GM21447 (cell line): ENCODE measurements around the gene ANKRD2.

ENCODE experiments used
- ATAC-seq: cut with Tn5 transposase; IDR thresholded peaks from one replicate; pipeline ENCODE4 v1.9.1; 2021; ENCODE audit not compliant: unreplicated experiment

The ANKRD2 gene

DNA sequence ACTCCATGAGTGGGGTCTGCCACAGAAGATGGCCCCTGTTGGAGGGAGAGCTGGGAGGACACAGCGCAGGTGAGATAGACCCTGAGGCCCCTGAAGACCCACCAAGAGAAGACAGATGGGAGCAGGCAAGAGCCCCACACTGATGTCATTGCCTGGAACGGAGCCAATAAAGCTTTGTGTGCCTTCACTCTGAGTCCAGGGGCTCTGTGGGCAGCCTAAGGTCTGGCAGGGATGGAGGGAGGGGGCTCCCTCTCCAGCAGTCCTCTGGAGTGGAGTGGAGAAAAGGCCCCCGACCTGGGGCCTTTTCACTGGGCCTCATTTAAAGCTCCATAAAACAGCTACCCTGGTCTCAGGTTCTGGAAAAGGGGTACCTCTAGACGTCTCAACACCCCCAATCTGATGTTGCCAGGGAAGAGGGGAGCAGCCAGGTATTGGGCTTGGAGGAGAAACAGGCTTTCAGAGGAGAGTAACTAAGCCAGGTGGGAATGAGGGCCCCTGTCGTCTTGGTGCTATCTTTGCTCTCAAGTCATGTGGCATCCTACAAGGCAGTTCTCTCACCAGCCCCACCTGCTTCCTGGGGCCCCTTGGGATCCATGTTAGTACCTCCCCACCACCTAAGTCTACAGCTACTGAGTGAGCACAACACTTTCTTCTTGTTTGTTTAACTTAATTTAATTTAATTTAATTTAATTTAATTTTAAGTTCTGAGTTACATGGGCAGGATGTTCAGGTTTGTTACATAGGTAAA is 18.3 kb downstream of the ANKRD2 start:
- ATAC-seq, result no peak

DNA sequence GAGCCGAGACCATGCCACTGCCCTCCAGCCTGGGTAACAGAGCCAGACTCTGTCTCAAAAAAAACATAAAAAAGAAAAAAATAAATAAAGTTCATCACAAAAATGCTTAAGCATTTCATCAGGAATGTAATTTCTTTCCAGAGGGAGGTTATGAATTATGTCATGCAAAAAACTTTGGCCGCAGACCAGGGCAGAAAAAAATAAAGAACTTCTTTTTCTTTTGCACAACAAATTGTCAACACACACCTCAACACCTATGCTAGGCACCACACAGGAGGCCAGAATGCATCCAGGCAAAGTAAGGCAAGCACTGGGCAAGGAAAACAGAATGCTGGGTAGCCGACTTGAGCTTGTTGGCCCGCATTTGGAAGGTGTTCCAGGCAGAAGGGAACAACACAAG is 20.8 kb downstream of the ANKRD2 start:
- ATAC-seq, result no peak

DNA sequence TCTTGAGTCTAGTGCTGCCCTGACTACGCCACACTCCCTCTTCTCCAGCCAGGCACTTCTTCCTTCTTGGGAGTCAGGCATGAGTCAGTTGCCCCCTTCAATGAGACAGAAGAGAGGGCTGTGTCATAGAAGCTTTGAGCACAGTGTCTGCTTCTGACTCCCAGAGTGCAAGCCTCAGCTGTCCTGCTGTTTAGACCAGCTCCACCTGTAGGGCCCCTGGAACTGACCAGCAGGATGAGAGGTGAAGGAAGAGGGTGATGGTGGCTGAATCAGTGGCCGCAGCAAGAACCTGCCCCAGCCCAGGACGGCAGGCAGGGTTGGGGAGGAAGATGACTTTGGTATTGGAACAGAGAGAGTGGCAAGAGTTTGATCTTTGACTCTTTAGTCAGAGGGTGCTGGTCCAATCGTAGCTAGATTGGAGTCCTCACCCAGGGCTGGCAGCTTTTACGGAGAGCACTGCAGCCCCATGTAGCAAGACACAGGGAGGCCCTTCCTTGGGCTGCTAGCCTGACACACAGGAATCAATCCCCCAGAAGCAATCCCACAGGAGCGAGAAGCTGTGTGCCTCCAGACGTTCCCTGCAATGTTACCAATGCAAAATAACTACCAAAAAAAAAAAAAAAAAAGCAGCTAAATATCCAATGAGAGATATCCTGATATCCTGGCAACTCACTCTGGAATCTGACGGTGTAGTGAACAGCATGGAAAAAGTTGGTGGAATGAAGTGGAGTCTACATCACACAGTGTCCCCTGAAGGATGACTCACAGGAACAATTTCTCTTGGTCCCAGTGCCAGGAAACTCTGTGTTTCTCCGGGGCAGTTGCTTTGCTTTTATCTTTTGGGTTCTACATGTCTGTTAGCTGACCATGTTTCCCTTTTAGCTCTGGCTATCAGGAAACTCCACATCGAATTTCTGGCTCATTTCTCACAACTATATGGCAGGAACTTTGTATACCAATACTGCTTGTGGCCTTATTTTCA is 23.8 kb downstream of the ANKRD2 start:
- ATAC-seq, result no peak

DNA sequence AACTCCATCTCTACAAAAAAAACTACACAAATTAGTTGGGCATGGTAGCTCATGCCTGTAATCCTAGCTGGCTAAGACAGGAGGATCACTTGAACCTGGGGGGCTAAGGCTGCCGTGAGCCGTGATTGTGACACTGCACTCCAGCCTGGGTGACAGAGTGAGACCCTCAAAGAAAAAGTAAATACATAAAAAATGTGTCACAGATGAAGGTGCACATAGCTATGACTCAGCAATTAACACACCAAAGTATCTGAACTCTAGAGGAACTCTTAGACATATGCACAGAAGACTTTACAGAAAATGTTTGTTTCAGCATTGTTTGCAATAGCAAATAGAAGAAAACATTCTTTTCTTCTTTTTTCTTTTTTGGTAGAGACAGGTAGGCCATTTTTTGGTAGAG is 25.2 kb downstream of the ANKRD2 start:
- no peak for ATAC-seq

DNA sequence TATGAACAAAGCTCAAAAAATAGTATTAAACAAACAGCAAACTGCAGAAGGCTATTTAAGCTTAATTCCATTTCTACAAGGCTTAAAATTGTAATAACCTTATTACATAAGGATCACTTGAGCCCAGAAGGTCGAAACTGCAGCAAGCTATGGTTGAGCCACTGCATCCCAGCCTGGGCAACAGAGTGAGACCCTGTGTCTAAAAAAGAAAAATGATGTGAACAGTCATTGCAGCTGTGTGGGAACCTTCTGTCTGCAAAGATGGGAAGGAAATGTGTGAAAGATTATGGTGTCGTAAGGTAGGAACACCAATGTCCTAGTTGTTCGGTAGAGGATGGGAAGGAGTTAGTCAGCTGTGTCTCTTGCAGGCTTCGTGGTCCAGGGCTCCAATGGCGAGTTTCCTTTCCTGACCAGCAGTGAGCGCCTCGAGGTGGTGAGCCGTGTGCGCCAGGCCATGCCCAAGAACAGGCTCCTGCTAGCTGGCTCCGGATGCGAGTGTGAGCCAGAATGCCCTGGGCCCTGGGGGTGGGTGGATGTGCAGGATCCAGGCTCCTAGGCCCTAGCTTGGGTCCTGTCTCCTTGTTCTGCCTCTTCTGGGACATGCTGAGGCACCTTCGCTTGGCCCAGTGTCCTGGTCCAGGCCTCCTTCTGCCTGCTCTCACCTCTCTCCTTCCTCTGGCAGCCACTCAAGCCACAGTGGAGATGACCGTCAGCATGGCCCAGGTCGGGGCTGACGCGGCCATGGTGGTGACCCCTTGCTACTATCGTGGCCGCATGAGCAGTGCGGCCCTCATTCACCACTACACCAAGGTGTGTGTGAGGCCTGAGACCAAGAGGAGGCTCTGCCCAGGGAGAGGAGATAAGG is 26.1 kb downstream of the ANKRD2 start:
- no peak for ATAC-seq

DNA sequence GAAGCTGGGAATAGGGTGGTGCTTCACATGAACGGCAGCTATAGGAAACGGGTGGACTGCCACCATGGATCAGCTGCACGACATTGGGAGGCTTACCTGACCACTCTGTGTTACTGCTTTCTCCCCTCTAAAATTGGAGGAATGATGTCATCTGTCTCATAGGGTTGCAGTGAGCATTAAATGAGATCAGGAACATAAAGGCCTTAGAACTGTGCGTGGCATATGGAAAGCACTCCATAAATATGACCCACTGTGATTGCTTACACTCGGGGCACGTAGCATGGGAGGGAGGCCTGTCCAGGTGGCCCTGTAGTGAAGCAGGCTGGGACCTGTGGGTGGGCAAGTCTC is 26.7 kb downstream of the ANKRD2 start:
- no peak for ATAC-seq

DNA sequence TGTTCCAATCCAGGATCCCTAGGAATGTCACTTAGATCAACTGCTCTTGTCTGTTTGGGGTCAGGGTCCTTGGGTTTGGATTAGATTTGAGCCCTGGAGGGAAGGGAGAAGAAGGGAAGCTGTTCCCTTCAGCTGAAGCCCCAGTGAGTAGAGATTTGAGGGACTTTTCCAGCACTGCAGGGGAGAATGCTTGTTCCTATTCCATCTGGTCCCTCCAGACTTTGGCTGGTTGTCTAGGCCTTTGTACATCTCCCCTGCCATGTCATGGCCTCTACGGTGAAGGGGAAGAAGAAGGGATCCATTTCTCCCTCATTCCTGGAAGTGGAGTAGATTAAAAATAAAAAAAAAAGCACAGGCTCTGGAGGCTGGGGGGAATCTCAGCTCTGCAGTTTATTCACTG is 28.0 kb downstream of the ANKRD2 start:
- ATAC-seq, result no peak

DNA sequence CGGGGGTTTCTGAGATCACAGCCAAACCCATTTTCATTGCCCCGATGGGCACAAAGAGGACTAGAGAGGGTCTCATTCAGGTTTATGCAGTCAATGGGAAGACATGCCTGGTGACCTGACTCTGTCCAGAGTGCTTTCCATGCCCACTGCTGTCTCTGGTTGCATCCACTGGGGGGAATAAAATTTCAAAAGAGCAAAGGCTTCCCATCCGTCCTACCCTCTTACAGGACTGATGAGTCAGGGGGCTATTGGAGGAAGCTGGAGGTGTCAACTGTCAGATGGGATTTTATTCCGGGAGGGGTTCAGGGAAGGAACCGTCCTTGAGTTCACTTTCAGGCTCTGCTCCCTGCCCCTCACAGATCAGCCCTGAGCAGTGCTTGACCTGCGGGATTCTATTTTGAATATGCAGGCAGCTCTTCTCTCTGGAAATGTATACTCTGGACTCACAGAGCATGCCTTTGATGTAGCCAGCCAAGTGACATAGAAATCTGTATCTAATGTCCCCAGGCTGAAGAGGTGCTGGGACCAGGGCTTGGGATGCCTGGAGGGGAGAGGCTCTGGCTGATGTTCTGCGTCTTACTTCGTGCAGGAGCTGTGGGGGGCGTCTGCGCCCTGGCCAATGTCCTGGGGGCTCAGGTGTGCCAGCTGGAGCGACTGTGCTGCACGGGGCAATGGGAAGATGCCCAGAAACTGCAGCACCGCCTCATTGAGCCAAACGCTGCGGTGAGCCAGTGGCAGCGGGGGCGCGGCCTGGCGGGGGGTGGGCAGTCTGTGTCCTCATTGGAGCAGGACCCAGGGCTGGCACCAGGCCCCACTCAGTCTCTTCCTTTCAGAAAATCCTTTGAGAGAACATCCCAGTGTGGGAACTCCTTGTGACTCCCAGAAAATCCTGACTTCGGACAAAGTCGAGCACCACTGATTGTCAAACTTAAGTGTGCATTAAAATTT is 29.0 kb downstream of the ANKRD2 start:
- ATAC-seq, result no peak

DNA sequence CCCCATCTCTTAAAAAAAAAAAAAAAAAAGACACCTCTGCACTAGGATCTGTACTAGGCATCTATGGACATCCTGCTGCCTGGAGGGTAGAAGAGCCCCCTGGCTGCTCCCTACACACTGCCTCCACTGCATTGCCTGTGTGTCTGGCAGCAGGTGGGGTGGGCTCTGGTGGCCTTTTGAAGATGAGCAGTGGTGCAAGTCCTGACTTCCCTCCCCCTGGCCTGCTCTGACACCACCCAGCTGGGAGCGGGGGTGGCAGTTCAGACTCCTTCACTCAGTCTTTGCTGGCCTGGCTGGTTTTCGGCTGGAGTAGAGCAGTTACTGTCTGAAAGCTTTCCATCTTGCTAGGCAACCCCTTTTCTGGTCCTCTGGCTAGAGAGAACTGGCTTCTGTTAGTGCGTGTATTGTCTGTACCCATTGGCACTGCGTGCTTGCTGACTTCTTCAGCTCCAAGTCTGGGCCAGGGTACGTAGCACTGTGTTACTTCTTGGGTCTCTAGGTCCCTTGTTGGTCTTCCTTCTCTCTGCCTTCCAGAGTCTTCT is 34.6 kb downstream of the ANKRD2 start:
- ATAC-seq, result no peak

DNA sequence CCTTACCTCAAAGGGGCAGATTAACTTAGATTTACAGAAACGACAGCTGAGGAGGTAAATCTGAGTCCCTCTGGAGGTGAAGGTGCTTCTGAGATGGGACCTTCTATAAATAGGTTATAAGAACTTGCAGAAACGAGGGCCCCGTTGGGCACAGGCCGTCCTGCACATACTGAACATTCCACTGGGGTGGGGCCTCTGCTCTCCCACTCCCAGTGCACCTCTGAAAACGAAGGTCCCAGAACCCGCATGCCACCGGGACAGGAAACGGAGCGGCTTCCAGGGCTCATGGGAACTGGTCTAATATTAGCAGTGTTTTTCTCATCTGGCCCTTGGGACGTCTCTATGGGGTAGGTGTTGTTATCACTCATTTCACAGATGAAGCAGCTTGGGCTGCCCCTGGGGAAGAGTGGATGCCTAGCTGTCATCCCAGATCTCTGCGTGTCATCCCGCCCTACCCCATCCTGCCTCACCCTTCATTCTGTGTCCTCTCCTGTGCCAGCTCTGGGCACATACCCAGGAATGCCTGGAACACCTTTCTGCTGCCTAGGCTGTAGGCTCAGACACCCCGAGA is 36.5 kb downstream of the ANKRD2 start:
- ATAC-seq, result no peak

DNA sequence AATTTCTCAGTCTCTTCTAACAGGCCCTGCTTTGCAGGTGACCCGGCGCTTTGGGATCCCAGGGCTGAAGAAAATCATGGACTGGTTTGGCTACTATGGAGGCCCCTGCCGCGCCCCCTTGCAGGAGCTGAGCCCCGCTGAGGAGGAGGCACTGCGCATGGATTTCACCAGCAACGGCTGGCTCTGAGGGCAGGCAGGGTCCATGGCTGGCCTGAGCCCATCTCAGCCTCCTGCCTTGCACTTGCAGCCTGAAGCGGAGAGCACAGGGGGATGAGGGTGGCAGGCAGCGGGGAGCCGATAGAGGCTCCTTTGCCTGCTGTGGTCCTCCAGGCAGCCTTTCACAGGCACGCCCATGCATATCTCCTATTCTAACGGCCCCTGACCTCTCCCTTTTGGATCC is 38.9 kb downstream of the ANKRD2 start:
- ATAC-seq, result no peak

DNA sequence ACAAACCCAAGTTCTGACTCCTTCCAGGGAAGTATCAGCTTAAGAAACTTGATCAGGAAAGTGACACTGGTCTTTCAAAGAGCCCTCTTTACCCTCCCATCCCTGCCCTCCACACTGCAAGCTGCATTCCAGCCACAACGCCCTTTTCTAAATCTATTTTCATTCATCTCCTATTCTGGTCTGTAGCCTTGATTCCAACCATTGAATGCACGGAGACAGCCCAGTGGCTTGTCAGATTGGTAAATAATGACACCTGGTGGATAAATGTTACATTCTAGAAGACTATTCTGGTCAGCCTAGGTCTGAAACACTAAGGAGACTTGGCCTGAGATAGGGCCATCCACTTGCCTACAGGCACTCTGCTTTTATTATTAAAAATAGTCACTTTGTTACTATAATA is 39.8 kb downstream of the ANKRD2 start:
- no peak for ATAC-seq

DNA sequence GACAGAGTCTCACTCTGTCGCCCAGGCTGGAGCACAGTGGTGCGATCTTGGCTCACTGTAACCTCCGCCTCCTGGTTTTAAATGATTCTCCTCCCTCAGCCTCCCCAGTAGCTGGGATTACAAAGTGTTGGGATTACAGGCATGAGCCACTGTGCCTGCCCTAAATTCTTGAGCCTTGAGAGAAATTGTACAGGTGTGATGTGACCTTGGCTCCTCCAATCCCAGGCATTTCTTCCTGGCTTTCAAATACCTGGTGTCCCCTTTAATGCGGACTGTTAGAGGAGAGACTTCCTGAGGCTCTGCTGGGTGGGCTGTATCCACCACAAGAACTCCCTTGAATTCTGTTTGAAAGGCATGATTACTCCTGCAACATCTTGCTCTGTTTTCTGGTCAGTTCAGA is 45.7 kb downstream of the ANKRD2 start:
- ATAC-seq, result no peak

DNA sequence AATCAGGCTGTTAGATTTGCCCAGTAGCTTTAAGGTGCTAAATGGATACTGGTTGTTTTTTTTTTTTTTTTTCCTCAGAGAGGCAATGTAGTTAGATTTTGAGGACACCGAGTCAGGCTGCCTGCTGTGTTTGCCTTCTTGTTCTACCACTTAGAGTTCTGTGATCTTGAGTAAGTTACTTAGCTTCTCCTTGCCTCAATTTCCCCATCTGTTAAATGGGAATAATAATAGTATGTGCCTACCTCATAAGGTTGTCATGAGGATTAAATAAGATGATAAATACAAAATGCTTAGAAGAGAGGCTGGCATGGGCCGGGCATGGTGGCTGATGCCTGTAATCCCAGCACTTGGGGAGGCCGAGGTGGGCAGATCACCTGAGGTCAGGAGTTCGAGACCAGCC is 46.2 kb downstream of the ANKRD2 start:
- ATAC-seq, result no peak

DNA sequence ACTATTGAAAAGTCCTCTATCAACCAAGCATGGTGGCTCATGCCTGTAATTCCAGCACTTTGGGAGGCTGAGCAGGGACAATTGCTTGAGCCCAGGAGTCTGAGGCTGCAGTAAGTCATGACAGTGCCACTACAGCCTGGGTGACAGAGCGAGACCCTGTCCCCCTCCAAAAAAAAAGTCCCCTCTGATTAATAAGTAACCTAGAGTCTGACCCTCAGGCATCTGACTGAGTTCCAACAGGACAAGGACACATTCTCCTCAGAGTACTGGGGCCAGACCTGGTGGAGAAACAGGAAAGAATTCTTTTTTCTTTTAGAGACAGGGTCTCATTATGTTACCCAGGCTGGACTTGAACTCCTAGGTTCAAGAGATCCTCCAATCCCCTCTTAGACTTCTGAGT is 50.7 kb downstream of the ANKRD2 start:
- no peak for ATAC-seq

DNA sequence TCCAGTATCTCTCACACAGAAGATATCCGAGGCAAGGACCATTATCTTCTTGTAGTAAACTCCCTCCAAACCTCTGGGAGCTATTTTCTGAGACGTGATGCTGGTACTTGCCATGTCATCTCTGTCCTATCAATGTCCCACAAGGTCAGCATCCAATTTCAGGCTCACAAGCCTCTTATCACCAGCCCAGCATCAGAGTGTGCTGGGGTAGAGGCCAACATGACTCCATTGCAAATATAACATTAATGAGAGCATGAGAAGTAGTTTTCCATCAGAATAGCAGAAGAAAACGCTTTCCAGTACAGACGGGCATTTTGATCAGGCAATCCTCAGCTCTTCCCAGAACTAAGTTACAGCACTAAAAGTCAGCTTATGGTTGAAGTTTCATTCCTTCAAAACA is 55.2 kb downstream of the ANKRD2 start:
- no peak for ATAC-seq

DNA sequence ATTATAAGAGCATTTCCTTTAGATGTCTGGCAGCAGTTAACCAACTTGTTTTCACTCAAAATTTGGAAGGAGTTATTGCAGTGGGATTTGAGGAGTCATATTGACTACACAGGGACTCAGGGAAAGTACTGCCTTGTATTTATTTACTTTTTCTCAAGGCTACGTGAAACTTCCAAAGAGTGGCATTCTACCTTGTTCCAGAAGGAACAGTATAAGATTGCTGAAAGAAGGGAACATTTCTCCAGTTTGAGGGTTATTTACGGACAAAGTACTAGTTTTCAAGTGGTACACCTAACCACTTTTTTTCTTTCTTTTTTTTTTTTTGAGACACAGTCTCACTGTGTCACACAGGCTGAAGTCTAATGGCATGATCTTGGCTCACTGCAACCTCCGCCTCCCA is 55.6 kb downstream of the ANKRD2 start:
- ATAC-seq, result no peak

DNA sequence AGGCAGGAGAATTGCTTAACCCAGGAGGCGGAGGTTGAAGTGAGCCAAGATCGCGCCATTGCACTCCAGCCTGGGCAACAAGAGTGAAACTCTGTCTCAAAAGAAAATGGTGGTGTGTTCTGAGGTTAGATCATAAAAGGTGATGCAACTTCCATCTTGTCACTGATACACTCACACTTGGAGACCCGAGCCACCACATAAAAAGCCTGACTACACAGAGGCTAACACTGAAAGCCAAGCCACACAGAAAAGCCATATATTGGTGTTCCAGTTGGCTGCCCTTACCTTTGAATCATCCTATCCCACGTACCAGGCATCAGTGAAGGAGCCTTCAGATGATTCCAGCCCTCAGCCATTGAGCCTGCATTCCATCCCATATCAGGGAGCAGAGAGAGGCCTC is 56.7 kb downstream of the ANKRD2 start:
- no peak for ATAC-seq

DNA sequence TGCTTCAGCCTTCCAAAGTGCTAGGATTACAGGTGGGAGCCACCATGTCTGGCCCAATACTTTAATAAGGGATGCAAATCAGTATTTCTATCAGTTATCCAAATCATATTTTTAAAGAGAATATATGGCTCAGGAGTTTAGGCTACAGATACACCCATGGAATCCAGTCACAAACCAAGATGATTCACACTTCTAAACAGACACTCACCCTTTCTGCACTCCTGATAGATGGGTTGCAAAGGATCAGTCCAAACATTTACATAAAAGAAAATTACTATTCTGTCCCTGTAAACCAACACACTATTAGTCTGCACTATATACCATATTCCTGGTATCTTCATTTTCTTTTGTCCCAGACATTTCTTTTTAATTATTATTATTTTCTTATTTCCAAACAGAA is 58.5 kb downstream of the ANKRD2 start:
- ATAC-seq, result no peak
